Muscle of arm (tissue), 14 donors: Measurements from ENCODE around the gene PGC. TPM values are rescaled to one million over a fixed set of nuclear protein-coding genes. Genes with fewer than 3 reads are reported as not detected.

Experiments used
- DNase-seq: peaks from one replicate; pipeline ENCODE4 v3.0.0-alpha.2; 2013
- long read RNA-seq, 11 donors: transcript quantifications; one replicate each; lab custom pipeline, GENCODE V29; 2026
- polyA plus RNA-seq, 12 donors: library from polyadenylated mRNA; unstranded; fragments of 120-200 nt; gene quantifications; one replicate each; pipeline ENCODE4 v1.2.1, GENCODE V29; 2013; ENCODE audit not compliant: insufficient read length in 12 of 12

PGC gene
- not detected for polyA plus RNA-seq
- long read RNA-seq, donor 1, result 0 reads
- long read RNA-seq, donor 2, result 0 reads
- long read RNA-seq, donor 3, result 0 reads
- long read RNA-seq, donor 4, result 0 reads
- long read RNA-seq, donor 5, result 0 reads
- long read RNA-seq, donor 6, result 0 reads
- long read RNA-seq, donor 7, result 0 reads
- long read RNA-seq, donor 8, result 0 reads
- long read RNA-seq, donor 9, result 0 reads
- long read RNA-seq, donor 10, result 0 reads
- long read RNA-seq, donor 11, result 0 reads

DNA sequence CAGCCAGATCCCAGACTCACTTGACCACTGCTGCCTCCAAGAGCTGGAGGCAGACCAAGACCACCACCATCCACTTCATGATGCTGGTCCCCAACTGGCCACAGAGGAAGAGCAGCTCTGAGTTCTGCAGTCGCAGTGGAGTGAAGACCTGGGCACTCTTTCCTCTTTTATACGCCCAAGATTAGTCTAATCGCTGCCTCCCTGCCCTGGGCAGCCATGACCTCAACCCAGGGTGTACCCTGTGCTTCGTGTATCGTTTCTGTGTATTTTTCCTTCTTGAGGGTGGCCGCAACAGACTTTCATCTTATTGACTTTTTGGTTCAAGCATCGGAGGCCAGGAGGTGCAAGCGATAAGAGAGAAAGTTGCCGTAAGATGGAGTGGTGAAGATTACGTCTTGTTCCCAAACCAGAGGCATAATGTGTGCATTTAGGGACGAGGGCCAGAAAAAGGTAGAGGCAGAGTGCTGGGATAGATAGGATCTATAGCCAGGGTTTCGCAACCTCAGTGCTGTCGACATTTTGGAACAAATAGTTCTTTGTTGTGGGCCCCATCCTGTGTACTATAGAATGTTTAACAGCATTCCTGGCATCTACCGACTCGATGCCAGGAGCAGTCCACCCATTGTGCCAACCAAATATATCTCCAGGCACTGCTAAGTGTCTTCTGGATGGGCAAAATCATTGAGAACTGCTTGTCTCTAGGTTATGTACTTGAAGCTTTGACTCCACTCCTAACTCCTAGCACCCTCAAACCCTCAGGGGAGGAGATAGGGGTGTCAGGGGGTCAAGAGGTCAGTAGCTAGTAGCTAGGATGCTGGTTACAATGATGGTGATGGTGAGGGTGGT, at the start of gene PGC:
Gene PGC, minus strand, starts transcription at position 142 of the 846 bp plus-strand sequence. Its CDS starts 63 bp downstream, at position 79.
- no peak for DNase-seq

DNA sequence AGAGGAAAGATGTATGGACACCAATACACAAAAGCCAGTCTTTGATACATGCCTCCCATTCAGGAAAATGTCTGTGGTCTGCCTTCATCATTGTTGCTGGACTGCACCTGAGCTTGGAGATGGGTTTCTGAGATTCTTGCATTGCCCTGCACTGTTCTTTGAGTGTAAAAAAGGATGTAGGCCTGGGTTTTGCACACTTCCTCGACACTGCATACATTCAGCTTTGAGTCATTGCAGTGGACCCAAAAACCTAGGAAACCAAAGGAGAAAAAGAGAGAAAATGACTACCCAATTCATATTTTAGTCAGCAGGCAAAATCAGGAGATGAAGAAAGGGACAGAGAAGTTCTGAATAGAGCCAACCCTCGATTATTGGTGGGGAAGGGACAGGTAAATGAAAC, 49.3 kb upstream of the PGC start:
- DNase-seq, result no peak

DNA sequence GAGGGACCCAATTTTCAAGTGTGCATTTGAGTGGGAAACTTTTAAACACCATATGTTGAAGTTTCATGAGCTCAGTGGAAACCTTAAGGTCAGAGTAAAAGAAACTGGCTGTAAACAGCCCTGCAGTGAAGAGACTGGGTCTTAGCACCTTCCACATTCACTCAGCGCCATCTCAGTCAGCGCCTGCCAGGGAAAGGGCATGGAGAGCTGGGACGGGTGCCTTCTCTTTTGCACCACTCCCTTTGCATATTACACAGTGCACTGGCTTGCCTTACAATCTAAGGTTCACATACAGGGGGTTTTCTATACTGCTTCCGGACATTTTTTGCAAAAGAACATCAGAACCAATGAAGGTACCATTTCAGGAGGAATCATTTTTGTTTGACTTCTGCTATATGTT, 44.8 kb upstream of the PGC start:
- DNase-seq, result no peak

DNA sequence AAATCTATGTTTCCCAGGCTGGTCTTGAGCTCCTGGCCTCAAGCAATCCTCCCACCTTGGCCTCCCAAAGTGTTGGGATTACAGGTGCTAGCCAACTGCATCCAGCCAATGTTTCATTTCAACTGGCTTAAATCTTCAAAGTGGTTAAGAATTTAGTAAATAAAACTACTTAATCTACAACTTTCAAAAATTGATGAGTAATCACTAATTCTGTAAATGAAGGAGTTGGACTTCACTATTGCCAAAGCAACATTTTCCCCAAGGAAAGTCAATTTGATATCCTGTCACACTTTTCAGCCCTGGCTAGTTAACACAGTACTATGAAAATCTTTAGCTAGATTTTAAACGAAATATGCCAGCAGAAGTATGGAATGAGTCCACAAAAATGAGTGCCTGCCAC, 44.1 kb upstream of the PGC start:
- no peak for DNase-seq

DNA sequence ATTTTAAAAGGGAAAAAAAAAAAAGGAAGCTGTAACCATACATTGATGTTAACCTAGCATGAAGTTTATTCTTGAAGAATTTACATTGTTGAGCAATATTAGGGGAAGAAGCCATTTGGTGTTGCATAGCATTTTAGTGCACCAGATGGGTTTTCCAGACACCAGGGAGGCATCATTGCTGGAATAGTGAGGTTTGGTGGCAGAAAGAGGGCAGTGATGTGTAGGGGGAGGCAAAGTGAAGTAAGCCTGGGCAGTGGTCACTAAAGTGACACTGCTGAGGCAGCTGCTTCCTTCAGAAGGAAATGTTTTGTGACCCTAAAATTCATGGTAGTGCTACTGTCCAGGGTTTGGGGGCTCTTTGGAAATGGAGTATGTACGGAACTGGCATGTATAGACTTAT, 42.8 kb upstream of the PGC start:
- DNase-seq, result no peak

DNA sequence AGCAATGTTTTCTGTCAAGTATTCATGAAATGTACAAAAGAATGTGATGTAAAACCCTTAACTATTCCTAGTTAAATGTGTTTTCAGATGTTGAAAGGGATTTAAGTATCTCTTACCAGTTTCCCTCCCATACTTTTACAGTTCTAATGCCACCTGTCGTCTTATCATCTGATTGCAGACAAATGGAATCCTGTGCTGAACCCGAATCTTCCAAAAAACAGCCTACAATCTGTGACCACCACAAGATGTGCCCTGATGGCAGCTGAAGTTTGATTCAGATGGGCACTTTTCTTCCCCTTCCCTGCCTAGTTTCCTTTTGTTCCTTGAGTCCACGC, 42.2 kb upstream of the PGC start:
- no peak for DNase-seq

DNA sequence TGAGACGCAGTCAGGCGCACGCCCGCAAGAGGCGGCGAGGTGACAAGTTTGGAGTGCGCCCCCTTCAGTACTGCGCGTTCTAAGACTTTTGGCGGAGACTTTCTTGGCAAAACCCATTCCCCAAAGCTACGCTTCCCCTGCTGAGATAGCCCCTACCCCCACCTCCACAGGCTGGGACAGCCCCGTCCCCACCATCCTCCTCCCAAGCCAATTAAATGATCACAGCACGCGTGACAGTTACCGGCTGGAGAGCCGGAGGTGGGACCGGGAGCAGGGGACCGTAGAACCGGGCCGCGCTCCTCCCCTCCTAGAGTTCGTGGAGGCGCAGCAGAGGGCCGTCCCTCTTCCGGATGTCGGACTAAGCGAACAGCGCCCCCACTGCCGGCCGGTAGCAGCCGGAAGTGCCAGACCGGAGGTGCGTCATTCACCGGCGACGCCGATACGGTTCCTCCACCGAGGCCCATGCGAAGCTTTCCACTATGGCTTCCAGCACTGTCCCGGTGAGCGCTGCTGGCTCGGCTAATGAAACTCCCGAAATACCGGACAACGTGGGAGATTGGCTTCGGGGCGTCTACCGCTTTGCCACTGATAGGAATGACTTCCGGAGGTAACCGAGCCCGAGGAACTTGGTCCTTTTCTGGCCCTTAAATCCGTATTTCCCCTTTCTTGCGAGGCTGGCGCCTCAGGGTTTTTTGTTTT, 40.2 kb upstream of the PGC start, which contains the start of gene TOMM6:
Gene TOMM6, plus strand, starts transcription at position 476 of the 699 bp plus-strand sequence. Its CDS starts 4 bp downstream, at position 480.
- DNase-seq, result peak; percentile 98

DNA sequence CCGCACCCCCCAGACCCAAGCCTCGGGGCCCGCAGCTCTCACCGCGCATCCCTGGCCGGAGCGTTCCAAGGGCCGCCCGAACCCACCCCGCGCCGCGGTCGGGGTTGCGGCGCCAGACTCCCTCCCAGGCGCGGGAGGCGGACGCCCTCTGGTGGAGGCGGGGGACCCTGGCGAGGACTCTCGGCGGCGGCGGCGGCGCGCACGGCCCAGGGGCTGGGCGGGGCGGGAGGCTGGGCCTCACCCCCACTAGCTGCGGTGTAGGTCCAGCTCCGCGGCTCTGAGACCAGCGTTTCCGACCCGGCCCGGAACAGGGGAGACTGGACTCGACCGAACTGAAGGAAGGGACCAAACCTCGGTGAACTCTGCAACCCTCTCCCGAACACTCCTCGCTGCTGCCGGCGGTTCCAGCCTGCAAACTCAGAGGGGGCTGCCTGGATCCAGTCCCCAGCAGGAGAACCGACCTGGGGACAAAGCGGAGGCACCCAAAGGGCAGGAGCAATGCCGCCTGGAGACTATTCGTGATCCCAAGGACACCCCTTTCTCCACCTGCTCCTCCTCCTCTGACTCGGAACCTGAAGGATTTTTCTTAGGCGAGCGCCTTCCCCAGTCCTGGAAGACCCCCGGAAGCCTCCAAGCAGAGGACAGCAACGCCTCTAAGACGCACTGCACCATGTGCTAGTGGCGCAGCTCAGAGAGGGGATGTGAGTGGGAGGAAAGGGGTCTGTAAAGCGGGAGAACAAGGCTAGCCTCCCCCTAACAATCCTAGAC, 39.4 kb upstream of the PGC start:
- peak; percentile 77 for DNase-seq

DNA sequence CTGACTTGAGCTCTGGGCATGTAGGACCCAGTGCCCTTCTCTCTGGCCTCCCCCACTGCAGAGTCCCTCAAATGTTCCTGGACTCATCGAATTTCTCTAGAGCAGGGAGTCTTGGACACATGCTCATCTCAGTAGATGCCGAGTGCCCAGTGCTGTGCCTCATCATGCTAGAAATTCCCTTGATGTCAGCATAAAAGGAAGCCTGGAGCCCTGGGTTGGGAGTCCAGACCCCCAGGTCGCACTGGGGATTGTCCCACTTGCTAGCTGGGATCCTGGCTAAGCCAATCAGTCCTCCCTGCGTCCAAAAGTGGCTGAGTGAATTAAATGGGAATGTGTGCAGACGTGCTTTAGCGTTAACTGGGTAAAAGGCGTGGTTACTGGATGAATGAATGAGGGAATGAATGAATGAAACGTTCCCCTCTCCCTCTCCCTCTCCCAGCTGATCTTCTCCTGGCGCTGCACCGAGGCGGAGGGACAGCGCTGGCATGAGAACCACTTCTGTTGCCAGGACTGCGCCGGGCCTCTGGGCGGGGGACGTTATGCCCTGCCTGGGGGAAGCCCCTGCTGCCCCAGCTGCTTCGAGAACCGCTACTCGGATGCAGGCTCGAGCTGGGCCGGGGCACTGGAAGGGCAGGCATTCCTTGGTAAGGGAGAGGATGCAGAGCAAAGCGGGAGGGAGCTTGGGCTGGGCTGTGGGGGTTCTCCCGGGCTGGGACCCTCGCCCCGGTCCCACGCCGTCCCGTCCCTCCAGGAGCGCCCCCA, 38.7 kb upstream of the PGC start:
- peak; percentile 23 for DNase-seq

DNA sequence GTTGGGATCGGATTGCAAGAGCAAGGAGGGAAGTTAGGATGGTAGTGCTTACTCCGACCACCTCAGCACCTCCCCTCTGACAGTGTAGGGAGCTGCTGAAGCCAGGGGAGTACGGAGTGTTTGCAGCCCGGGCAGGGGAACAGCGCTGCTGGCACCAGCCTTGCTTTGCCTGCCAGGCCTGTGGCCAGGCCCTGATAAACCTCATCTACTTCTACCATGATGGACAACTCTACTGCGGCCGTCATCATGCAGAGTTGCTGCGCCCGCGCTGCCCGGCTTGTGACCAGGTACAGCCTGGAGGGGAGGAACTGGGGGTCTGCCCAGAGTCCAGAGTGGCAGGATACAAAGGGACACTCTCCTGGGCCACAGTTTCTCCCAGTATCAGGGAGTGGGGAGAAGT, 38.1 kb upstream of the PGC start:
- no peak for DNase-seq

DNA sequence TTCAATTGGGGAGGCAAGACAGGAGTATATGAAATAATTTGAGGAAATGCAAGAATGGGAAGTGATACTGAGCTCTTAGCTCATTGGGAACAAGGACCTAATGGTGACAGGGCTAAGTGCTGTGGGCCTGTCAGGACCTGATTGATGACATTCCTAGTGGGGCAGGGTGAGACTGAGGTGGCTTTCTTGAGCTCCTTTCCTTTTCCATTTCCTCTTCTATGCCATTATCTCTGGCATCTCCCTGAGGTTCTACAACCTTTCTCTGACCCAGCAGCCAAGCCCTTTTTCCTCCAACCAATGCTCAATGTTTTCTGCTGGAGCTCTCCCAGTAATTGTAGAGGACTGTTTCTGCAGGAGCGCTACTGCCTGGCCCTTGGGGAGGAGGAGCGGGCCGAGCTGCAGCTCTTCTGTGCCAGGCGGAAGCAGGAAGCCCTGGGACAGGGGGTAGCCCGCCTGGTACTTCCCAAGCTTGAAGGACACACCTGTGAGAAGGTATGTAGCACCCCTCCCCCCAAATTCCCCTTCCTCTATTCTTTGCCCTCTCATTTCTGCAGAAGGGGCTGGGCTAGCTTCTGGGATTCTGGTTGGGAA, 37.5 kb upstream of the PGC start:
- DNase-seq, result no peak

DNA sequence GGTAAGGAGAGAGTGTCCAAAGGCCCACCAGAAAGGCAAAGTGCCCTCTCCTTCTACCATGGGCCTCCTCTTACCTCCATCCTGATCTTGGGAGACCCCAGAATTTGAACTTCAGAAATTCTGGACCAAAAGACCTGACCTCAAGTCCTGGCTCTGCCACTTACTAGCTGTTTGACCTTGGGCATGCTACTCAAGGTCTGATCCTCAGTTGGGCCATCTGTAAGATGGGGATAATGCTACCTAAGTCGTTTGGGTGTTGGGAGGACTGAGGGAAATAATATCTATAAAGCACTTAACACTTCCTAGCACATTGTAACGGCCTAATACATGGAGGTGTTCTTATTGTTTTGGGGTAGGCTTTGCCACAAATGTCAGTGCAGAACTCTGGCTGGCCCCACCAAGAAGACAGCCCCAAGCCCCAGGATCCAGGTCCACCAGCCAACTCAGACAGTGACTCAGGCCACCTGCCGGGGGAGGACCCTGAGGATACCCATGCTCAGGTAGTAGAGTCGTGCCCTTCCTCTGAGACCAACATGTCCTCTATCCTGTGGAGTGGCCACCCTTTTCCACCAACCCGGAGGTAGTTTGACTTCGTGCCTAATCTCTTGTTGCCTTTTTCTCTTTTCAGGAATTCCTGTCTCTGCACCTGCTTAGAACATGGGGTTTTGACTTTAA, 36.0 kb upstream of the PGC start:
- DNase-seq, result no peak

DNA sequence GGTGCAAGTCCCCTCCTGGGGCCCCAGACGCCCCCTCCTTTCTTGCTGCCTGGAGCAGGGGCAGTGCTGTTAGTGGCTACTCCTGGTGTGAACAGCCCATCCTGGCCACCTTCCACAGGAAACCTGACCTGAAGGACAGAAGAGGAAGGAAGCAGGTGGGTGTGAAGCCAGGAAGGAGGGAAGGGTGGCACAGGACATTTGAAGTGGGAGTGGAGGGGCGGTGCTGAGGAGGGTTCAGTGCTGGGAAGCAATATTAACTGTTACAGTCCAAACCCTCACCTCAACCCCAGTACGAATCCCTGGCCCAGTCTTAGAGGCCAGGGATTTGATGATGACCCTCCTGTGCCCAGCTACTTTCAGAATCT, 34.2 kb upstream of the PGC start:
- no peak for DNase-seq

DNA sequence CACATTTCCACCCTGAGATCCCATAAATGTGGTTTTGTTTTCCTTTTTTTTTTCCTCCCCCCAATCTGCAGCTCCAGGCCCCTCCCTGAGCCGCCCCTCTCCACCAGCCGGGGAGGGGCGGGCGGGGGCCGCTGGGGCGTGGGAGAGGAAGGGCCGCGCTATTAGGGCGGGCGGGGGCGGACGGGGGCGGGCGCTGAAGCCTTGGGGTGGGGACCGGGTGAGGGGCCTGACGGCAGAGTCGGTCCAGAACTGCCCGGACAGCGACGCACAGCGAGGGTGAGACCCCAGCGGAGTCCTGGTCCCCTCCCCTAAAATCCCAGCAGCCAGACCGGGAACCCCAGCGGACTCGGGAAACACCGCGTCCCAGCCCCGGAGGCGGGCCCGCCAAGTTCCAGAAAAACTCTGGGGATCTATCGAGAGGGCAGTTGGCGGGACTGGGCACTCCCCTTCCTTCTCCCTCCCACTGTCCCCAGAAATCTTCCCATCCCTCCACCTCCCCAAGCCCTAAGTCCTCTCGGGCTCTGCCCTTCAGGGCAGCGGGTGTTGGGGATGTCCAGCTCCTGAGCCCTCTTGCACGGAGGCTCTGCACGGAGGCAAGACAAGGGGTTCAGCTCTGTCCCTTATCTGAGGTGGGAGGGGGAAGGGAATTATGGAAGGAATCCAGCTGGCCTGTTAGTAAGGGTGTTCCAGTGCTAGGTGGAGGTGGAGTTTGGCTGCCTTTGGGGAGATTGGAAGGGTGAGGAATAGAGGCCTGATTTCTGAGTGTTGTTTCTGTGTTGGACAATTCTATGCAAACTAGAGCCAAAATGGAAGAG, 33.6 kb upstream of the PGC start, which contains the start of gene PRICKLE4:
Gene PRICKLE4, plus strand, starts transcription at position 232 of the 815 bp plus-strand sequence. CDS start 2,692 bp downstream, outside the sequence.
- peak; percentile 48 for DNase-seq

DNA sequence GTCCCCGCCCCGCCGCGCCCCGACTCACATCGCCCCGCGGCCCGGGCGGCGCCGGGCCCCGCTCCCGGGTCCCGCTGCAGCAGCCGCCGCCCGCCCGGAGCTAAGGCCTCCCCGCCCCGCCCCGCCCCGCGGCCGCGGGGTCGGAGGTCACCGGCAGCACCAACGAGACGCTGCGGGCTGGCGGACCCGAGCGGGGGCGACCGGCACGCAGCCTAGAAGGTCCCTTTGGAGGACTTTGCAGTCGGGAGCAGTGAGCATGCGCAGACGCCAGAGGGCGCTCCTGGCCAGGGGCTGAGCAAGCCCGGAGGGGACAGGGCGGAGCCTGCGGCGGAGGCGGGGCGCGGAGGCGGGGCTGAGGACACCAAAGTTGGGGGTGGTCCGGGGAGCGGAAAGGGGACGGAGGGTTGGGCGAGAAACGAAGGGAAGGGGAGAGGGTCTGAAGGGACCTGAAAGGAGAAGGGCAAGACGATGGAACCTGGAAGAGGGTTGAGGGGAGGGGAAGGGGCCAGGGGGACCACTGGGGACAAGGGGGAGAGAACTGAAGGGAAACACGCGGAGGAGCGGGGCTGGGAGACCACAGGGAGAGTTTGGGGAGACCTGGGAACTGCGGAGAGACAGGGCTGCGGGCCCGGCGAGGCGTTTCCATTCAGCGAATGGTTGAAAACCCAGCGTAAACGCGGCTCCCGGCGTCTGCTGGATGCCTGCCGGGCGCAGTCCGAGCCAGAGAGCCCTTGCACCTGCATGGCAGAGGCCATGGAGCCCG, 32.8 kb upstream of the PGC start, which contains the start of gene FRS3:
Gene FRS3, minus strand, starts transcription at position 113 of the 763 bp plus-strand sequence. CDS start 2,913 bp downstream, outside the sequence.
- DNase-seq, result peak; percentile 98

DNA sequence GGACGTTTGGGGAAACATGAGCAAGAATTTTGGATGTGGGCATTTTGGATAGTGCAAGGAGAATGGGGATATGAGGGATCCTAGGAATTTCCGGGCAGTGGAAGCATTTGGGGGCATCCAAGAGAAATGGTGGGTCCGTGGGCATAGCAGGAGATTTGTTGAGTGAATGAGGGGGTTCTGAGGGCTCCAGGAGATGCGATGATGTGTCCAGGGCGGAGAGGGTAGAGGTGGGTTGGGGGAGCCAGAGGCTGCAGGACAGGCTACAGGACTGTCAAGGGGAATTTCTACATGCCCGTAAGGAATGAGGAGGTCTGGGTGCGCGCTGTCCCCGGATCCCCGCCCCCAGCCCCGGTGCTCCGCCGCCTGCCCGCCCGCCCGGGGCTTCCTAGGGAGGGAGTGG, 32.1 kb upstream of the PGC start:
- no peak for DNase-seq

DNA sequence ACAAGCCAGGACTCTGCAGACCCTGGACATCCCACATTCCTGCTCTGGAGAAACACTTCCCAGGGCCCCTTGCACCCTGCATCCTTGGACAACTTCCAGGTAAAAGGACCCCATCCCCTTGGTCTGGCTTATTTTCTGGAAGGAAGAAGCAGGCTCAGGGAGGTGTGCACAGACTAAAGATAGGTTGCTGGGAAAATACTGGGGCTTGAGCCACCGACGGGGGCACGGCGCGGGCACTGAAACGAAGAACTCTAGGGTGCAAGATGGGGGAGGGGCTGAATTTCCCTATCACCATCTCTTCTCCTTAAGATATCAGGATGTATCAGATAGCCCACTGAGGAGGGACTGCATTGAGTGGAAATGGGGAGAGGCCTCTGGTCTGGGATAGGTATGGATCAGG, 31.7 kb upstream of the PGC start:
- no peak for DNase-seq
